Epithelial cell of proximal tubule (primary cell): ENCODE results near the gene TMEM37. TPM values are rescaled to one million over a fixed set of nuclear protein-coding genes. Genes with fewer than 3 reads are reported as not detected.

Experiments used
- DNase-seq: peaks from one replicate; pipeline ENCODE4 v3.0.0-alpha.2; 2011; ENCODE audit warnings: low read depth
- H3K4me3 ChIP-seq: 2 replicates; pipeline ENCODE4 v1.5.1; 2011; ENCODE audit warnings: low read depth, mild to moderate bottlenecking, low read length
- total RNA-seq: library from RNA; depleted of rRNA; stranded (reverse); fragments of >200 nt; gene quantifications from 2 replicates; pipeline ENCODE4 v1.2.3, GENCODE V29; 2015
- TF ChIP-seq, protein P1 (sequence below): conservative IDR thresholded peaks from 2 replicates; pipeline ENCODE4 v1.5.1; 2012; ENCODE audit warnings: low read depth, mild to moderate bottlenecking, low read length

The TMEM37 gene
- total RNA-seq, 1 donor from 2014 or later: 1.2 TPM

DNA sequence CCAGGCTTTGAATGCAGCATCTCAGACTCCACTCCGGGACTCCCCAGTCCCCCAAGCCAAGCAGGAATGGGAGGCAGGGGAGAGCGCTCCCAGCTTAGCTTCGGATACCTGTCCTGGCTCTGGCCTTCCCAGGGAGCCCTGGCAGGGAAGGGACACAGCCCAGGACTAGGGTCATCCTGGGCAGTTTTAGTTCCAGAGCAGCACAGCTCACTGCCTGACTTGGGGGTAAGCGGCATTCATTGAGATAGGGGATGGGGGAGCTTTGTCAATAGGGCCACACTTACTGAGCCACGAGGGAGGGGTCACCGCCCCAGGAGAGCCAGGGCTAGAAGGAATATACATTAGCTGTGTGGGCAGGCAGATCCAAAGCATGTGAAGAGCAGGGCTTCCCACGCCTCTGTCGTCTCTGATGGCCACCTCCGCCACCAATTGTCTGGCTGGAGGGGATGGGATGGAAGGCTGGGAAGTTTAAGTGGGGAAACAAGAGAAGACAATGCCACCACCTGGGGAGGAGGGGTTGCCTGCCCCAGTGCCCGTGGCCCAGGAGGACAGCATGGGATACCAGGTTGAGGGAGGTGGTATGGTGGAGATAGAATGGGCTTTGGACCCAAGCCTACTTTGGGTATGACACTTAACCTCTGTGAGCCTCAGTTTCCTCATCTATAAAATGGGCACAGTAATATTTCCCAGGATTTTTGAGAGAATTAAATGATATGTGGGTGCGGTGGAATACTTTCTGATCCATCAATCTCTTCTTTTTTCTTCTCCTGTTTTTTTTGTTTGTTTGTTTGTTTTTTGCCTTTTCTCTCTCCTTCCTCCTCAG lies 52.5 kb downstream of the TMEM37 start:
- no peak for DNase-seq
- TF ChIP-seq, protein P1, sequence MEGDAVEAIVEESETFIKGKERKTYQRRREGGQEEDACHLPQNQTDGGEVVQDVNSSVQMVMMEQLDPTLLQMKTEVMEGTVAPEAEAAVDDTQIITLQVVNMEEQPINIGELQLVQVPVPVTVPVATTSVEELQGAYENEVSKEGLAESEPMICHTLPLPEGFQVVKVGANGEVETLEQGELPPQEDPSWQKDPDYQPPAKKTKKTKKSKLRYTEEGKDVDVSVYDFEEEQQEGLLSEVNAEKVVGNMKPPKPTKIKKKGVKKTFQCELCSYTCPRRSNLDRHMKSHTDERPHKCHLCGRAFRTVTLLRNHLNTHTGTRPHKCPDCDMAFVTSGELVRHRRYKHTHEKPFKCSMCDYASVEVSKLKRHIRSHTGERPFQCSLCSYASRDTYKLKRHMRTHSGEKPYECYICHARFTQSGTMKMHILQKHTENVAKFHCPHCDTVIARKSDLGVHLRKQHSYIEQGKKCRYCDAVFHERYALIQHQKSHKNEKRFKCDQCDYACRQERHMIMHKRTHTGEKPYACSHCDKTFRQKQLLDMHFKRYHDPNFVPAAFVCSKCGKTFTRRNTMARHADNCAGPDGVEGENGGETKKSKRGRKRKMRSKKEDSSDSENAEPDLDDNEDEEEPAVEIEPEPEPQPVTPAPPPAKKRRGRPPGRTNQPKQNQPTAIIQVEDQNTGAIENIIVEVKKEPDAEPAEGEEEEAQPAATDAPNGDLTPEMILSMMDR: no peak
- no peak overlapping the region for H3K4me3 ChIP-seq

DNA sequence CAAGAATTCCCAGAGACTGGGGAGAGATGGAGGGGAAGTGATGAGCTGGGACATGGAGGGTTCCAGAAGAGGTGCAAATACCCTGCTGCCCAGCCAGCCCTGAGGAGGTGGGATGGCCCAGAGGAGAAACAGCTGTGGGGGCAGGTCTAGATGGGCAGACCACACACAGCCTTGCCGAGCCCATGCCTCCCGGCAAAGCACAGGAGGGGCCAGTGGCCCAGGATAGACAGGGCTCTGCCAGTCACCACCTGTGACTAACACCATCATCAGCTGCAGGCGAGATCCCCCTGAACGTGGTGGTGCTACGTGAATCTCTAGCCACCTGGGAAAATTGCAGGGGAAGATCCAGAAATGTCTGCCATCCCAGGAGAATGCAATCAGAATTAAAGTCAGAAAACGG lies 53.2 kb downstream of the TMEM37 start:
- no peak overlapping the region for H3K4me3 ChIP-seq
- TF ChIP-seq, protein P1: no peak
- no peak for DNase-seq

DNA sequence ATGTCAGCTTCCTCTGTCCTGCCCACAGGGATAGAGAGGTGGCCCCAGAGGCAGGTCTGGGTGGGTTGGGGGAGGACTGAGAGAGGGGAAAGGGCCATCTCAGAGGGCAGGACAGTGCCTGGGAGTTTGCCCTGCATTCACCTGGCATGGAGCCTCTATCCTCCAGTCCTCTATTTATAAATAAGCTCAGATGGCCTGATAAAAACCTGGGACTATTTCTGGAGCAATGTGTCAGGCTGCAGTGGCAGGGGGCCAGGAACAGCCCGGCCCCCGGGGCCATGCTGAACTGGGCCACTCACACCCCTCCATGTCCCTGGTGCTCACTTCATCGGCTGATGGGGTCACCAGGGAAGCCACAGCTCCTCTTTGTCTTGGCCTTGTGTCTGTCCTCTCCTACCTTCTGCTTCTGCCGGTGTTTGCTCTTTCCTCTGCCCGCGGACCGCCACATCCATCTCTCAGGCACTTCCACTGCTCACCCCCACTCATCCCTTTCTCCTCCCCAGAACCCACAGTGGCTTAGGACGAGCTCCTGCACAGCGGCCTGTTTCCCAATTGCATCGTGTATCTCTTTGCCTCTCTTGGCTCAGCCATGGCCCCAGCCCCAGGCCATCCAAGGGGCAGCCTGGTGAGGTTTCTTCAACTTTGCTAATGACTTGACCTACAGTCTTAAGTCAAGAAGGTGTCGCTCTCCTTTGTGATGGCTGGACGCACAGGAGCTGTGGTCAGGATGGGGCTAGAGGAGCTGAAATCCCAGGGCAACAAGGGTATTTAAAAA lies 53.9 kb downstream of the TMEM37 start:
- TF ChIP-seq, protein P1: no peak
- DNase-seq: no peak
- no peak overlapping the region for H3K4me3 ChIP-seq

DNA sequence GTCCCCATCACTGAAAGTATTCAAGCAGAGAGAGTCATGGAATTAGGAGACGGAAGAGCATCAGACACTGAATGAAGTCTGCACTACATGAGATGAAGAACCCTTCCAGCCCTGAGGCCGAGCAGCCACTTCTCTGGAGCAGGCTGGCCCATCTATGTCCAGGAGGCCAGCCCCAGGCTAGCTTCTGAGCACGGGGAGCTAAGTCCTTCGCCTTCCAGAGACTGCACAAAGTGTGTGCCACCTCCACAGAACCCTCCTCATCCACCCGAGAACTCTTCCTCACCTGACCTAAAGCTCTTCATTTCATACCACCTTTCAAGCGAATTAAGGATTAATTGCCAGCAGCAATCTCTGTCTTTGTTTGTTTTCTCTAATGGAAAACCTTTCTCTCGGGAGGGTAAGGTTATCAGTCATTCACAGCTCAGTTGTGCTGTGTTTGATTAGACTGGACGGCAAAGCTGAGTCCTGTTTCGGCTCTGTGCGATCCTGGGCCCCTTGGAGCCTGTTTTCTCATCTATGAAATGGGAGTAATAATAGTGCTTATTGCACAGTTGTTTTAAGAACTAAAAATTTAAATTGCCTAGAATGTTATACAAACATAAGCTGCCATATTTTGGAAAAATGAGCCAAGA lies 54.7 kb downstream of the TMEM37 start:
- H3K4me3 ChIP-seq: no peak overlapping the region
- TF ChIP-seq, protein P1: no peak
- DNase-seq: no peak

DNA sequence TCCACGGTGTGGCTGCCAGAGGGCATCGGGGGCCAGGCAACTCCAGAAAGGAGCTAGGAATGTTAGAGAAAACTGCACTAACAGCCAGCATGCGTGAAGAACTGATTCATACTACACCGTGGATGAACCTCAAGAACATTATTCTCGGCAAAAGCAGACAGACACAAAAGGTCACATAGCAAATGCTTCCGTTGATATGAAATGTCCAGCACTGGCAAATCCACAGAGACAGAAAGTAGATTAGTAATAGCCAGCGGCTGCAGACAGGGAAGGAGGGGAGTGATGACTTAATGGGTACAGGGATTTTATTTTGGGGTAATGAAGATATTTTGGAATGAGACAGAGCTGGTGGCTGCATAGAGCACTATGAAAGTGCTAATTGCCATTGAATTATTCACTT lies 55.2 kb downstream of the TMEM37 start:
- DNase-seq: no peak
- no peak overlapping the region for H3K4me3 ChIP-seq
- TF ChIP-seq, protein P1: no peak

DNA sequence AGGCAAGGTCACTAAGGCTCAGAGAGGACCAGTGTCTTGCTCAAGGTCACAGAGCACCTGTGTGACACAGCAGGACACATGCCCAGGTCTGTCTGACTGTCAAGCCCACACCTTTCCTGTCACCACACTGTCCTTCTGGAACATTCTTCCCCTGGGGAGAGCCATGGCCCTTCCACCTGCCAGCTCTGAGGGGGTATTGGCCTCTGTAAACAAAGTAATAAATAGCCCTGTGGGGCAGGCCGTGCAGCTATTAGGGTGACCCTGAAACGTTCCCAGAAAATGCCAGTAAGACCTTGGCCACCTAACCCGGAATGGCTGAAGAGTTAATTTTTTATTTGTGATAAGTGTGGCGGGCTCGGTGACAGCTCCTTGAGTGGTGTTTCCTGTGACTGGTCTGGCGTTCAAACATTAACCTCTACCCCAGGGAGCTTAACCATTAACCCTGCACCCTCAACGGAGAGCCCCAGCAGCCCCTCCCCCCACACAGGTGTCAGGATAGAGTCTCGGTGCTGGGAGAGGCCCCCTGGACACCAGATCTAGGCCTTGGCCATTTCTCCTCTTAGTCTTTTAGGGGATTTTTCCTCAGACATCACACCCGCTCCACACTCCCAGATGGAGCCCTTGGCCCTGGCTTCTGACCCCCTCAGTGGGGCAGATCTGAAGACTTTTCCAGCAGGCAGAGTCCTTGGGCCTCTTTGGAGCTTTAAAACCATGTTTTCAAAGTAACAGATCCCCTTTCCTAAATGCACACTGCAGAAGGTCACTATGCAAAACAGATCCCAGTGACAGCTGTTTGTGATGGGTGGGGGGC lies 56.0 kb downstream of the TMEM37 start:
- DNase-seq: peak; percentile 54
- TF ChIP-seq, protein P1: no peak
- H3K4me3 ChIP-seq: no peak overlapping the region

Other genes with a start within 250 kb of the TMEM37 start
- 27.8 and 35.1 TPM in 2 replicates for gene STEAP3, start 208.0 kb upstream of the TMEM37 start, total RNA-seq
- 5.4 and 9.3 TPM in 2 replicates for gene C2orf76, start 65.0 kb upstream of the TMEM37 start, total RNA-seq
- gene DBI, start 64.9 kb upstream of the TMEM37 start, total RNA-seq: 134 and 238 TPM in 2 replicates
- not detected in 2 replicates for gene SCTR, start 92.6 kb downstream of the TMEM37 start, total RNA-seq
- gene CFAP221, start 112.6 kb downstream of the TMEM37 start, total RNA-seq: 0.80 TPM in 1 of 2 replicates, not detected in the other
- 18.3 and 21.3 TPM in 2 replicates for gene TMEM177, start 247.3 kb downstream of the TMEM37 start, total RNA-seq